Inflammatory macrophage (primary cell): ENCODE data around the gene ANKRD35.

ENCODE experiments used
- DNase-seq, 2 donors: peaks; one replicate each; pipeline ENCODE4 v3.0.0-alpha.2; 2020 to 2022

ANKRD35 gene

DNA sequence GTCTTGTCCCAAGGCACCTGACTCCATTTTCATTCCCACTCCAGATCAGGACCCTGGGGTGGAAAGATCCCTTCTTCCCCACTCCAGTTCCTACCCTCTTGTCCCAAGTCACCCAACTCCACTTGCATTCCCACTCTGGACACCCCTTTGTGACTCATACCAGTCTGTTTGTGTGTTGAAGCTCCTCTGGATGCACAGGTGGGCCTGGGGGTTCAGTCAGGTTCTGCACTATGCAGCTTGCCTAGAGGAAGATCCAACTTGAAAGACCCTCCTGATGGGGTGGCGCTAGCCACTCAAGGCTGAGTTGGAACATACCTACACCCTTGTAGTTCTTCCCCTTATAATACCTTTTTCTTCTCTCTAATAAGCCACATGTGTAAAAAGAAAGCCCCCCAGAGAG, 9.8 kb upstream of the ANKRD35 start:
- DNase-seq = no peak

DNA sequence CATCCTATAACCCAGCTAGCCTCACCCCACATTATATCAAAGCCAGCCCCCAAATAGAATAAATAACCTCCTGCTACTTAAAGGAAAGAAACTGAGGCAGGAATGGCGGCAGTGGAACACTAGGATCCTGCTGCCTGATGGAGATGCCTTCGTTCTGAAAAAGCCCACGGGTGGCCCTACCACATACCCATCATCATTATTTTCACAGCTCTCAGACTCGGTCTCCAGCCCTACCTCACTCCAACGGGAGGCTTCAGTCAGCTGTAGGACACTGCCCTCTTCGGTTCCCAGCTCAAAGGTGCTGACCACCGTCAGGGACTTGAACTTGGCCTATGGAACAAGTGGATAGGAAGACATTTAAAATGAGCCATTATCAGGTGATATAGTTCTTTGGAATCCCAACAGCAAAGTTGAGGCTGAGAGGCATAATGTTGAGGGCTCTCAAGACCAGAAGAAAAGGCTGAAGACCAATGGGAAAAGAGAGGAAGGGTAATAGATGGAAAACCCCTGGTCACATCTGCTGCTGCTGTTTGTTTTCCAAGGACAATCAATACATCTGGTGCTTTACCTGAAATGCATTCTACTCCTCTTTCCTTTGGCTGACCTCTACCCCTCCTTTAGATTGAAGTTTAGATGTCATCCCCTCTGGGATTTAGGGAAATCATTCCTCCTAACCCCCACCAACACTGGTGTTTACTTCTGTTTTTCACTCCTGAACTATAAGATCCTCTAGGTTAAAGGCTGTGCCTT, 7.8 kb upstream of the ANKRD35 start:
- DNase-seq = no peak

DNA sequence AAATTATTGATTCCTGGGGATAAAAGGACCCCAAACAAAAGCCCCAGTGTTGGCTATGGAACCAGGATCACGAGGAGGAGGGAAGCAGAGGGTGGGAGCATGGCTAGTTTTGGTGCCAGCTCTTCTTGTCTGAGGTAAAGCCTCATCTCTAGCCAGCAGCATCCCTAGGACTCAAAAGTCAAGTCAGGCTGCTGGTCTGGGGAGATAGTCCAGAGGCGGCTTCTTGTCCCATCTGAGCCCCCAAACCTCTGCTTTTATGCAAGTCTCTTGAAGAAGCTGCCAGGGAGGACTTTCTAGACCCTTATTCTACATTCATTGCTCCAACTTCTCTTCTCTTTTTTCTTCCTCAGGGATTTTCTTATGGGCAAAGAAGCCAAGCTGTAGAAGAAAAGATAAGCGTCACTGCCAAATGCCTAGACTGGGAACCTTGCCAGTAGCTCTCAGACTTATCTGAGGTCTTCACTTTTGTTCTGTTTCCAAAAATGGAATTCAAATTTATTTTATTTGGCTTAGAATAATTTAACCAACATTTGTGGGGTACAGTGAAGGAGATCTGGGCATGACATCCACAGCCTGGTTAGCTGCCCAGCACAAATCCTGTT, 6.9 kb upstream of the ANKRD35 start:
- DNase-seq = no peak

DNA sequence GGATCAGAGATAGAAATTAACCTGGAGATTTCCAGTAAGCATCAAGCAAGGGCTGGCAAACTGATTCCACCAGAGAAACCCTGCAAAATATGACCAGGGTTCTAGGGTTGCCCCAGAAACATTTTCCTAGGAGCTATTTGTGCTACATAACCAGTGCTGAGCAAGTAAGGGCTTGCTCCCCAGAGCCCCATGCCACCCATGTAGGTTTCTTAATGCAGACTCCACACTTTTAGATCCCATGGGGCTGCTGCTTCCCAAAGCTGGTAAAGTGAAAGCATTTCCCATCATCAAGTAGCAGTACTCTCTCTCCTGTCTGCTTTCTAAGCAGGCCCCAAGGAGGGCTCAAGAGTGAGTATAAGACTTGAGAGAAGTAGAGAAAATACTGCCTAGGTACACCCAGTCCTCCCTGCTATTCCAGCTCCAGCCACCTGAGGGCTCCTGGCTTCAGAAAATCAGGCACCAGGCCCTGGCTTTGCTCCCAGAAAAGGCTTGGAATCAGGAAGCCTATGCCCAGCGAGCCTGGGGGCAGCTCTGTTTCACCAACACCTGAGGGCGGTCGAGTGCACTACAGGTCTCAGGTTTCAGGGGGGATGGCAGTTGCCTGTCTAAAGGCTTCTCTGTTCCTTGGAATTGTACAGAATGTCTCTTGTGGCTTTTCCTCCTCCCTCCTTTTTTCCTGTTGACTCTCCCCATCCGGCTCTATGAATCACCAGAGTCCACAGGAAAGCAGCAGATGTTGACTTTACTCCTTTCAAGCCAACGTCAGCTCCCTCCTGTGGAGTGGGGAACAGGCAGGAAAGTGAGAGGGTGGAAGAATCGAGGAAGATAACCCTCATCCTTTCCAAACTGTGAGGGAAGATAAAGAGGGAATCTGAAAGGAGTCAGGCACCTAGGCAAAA, 6.2 kb upstream of the ANKRD35 start:
- peak; percentile 71 to 76 for DNase-seq

DNA sequence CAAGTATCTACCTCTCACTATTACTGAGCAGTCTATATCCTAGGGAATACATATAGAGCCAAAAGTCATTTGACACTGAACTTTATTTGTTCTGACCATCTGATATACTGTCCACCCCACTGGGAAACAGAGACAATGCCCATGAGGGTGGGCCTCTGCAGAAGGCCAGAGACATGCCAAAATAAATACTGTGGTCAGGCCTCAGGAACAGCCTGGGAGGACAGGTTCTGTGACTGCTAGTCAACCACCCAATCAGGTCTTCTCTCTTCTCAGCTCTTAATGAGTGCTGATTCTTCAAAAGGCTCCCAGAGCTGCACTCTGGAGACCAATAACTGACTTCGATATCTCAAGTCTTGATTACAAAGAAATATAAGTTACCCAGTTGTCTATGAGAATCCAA, 5.5 kb upstream of the ANKRD35 start:
- no peak for DNase-seq

DNA sequence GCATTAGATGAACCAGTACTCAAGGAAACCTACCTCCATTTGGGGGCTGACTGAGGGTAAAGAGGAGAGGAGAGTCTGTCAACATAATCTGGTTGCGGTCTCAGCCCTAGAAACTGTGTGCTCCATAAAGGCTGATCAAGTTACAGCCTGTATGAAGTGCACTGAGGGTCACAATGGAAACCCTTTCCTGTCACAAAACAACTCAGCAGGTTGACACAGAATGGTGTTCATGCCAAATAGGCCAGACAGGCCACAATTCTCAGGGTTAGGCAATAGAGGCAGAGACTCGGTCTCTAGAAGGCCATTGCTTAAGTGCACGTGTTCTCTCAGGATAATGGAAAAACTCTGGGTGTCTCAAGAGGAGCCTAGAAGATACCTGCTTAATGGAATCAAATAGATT, 4.1 kb upstream of the ANKRD35 start:
- DNase-seq = no peak

DNA sequence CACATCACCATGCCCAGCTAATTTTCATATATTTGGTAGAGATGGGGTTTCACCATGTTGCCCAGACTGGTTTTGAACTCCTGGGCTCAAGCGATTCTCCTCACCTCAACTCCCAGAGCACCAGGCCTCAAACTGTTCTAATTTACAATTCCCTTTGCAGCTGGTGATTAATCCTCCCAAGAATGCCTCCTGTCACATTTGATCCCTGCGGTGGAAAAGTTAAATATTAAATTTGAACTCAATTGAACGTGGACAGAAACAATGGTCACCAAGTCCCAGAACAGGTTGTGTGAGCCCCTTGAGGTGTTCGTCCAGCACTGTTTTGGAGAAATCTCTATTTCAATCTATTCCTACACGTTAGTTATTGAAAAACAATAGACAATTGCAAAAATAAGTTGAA, 2.0 kb upstream of the ANKRD35 start:
- no peak for DNase-seq

DNA sequence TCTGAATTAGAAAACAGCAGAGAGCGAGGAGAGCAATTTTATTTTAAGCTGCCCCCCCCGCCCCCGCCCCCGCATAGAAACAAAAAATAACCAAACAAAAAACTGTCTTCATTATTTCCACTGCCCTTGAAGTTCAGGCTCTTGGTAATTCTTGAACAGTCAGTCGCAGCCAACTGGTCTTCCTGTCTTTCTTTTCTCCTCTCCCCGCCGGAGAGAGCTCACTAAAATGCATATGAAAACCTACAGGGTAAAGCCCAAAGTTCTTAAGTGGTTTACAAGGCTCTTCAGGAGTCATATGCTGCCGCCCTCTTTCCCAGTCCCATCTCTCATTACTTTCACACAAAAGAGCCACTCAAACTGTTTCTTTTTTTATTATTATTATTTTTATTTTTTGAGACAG, 1.1 kb upstream of the ANKRD35 start:
- no peak for DNase-seq

DNA sequence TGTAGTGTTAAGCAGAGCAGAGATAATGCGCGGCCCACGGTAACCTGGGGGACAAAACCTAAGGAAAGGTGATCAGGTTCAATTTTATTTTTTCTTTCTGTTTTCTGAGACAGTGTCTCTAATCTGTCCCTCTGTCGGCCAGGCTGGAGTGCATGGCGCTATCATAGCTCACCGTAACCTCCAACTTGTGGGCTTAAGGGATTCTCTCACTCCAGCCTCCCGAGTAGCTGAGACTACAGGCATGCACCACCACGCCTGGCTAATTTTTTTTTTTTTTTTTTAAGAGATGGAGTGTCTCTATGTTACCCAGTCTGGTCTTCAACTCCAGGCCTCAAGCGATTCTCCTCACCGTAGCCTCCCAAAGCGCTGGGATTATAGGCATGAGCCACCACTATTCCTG, 724 bp upstream of the ANKRD35 start:
- no peak for DNase-seq

DNA sequence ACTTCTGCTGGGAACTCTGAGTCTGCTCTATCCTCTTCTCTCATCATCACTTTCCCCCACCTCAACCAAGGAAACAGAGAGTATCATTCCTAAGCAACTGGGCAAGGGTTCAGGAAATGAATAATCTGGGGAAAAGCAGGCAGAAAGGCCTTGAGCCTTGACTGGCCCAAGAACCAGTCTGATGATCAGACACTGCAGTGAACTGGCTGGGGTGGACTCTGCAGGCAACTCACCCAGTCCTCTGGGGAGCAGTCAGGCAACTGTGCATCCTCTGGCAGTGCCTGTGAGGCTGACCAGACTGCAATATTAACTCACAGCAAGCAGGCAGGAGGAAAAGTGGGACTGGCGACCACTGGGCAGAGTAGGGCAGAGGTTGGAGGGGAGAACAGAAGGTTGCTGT, 991 bp downstream of the ANKRD35 start:
- no peak for DNase-seq

DNA sequence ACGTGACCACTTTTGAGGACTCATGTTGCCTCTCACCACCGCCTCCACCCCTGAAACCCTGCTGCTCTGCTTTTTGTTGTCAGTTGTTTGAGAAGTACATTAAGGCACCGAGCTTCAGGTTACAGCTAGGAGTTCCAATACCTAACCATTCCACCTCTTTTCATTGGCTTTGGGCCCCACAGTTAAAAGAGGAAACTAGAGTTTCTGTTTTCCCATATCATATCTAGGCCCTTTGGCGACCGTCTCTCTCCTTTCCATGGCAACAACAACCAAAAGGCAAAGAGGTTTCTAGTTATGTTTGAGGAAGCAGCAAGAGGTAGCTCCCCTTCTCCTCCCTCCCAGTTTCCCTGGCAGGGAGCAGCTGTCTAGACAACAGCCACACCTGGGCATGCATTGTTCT, 5.9 kb downstream of the ANKRD35 start:
- no peak for DNase-seq

DNA sequence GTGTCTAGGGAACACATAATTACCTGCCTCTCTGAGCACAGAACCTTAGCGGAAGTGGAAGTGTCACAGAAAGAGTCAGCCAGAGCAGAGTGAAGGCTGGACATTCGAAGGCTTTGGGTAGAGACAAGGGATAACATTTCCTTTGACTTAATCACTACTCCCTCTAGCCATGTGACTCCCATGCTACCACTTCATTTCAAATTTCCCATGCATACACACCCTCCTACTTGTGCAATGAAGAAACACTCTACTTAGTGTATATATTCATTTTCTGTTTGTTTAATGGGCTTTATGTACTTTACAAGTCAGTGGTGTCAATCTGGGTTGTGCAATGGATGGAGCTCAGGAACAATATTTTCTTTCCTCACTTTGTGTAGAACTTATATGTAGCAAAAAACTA, 6.9 kb downstream of the ANKRD35 start:
- no peak for DNase-seq

DNA sequence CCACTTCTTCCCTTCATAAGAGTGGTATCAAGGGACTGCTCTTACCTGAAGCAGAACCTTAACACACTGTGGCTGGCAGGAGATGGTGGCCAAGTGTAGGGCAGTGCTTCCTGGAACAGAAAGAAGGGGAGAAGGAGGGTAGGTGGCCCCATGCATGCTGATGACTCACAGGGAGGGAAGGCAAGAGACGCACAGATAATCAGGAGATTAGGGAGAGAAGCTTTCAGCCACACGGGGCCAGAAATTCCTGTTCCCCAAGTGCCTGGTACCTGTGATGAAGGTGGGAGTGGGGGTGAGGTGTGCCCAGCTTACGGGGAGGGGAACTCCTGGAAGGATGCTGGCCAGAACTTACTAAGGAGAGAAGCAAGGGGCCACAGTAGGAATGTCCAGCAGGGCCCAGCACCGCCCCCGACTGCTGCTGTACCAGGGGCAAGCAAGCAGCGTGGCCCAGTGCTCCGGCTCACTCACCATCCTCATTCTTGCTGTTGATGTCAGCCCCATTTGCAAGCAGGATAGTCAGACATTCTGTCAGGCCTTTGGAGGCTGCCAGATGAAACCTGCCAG, 7.7 kb downstream of the ANKRD35 start:
- no peak for DNase-seq

DNA sequence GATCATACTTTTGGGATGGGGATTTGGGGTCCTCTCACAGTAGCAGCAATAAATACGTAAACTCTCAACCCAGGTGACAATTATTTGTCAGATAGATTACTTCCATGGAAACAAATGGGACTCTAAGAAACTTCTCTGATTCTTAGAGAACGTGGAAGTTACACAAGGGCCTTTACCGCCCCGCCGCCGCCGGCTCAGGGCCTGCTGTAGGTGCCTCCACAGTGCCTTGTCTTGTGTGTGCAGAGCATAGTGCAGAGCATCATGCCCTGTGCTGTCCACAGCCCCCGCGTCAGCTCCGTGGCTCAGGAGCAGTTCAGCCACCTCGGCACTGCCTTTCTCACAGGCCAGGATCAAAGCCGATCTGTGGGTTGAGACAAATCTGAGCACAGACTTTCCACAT, 11.0 kb downstream of the ANKRD35 start:
- peak in 1 of 2 donors; percentile 19 for DNase-seq

DNA sequence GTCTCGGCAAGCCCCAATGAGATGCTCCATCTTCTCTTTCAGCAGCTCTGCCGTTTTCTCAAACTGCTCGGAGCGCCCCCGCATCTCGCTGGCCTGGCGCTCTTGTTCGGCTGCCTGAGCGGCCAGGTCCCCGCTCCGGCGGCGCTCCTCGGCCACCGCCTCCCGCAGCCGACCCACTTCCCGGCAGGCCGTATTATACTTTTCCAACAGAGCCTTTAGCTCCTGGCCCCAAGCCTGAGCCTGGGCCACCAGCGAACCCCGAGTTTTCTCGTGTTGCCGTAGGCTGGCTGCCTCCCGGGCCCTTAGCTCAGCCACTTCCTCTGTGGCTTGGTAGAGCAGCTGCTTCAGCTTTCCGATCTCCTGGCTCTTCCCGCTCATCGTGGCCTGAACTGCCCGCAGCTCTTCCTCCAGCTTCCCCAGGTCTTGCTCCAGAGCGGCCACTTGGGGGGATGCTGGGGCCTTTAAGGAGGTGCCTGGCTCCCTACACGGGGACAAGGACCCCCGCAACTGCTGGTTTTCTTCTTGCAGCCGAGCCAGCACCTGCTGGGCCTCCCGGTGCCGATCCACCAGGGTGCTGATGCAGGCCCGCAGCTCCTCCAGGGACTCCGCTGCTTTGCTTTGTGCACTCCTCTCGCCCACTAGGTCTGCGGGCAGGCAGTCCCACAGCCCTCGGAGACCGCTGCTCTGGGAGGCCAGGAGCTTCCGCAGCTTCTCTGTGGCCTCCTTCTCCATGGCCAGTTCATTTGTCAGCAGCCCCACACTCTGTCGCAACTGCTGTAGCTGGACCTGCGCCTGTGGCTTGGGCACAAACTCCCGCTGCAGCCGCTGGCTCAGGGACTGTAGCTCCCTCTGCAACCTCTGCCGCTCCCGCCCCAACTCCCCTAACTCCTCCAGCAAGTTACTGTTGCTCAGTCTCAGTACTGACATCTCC, 13.4 kb downstream of the ANKRD35 start:
- peak; percentile 58 to 74 for DNase-seq

DNA sequence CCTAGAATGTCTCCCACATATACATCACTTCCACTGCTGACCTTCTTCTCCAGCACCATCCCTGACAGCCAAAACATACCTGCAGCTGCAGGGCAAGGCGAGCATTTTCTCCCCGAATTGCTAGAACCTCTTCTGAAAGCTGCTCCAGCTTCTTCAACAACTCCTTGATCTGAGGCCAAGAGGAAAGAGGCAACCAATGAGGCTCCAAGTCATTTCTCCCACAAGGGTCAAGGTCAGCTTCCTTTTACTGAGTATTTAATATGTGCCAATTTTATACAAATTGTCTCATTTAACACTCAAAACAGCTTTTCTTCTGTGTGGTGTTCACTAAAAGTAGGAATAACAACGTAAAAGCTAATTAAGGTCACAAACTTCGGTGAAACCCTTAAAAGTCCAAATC, 17.4 kb downstream of the ANKRD35 start:
- DNase-seq = no peak

DNA sequence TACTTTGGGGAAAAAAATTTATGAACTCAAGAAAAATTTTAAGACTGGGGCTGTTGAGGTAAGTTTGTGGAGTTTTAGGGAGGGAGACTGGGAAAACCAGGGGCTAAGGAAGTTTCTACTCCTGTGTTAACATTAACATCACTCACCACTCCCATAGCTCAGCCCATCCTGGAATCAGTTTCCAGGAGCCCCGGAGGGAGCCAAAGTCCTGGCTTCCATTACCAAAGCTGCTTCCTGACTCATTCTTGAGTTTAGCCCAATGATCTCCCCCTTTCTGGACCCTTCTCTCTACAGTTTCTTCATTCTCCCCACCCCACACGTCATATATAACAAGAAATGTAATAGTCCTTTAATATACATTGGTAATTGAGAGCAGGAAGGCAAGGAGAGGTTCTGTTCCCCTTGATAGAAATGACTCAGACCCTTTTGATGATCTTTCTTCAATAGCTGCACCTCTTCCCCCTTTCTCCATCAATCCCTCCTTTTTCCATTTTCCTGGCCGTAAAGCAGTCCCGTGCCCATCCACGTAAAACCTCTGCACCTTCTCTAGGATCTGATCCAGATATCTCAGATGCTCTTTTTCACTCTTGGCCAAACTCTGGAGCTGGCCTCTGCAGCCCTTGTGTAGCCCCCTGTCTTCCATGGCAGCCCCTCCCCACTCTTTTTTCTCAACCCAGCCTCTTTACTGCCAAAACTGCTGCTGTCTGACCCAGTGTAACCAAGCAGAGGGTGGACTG, 22.2 kb downstream of the ANKRD35 start:
- no peak for DNase-seq

DNA sequence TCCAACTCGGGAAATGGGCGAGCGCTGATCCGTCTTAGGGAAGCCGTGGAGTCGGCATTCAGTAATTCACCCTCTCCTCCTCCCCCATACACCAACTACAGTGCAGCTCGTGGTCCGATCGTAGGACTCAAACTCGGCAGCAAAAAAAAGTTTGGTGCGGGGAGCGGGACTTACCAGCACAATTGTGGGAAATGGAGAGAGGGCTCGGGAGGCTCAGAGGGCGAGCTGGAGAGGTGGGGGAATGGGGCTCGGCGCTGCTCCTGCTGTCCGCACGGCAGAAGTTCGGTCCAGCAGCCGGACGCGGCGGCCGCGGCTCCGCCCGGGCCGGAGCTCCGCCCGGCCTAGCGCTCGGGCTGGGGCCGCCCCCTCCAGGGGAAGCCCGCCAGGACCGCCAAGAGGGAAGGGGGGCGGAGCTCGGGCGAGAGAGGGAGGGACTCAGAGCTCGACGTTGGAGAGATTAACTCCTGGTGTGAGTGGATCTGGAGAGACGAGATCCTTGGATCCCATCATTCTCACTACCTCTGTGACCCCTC, 26.1 kb downstream of the ANKRD35 start:
- peak; percentile 81 to 87 for DNase-seq

DNA sequence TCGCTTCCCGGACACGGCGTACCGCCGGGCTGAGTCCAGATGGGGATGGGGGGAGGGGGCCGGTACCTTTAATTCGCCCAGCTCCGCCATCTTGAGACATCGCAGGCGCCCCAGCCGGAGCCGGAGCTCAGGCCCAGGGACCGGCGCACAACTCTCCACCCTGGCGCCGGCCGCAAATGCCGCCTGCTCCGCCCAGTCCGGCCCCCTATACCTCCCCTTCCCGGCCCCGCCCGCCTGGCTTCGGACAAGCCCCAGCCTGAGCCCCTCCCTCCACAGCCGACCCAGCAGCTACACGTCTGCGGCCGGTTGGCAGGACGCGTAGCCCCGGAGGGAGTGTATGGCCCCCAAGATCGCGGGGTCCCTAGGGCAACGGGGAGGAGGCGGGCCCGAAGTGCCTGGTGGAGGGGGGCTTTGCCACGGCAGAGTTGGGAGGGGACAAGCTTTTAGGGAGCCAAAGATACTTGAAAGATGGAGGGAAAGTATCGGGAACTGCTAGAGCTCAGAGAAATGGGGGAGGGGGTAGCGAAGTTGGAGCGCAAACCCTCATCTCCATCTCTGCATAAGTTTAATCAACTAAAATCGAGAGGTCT, 26.7 kb downstream of the ANKRD35 start, which contains the start of gene PIAS3:
Gene PIAS3 (minus strand): TSS at position 181 of the 590 bp plus-strand sequence. CDS start 91 bp downstream, at position 90.
- peak; percentile 90 to 93 for DNase-seq

DNA sequence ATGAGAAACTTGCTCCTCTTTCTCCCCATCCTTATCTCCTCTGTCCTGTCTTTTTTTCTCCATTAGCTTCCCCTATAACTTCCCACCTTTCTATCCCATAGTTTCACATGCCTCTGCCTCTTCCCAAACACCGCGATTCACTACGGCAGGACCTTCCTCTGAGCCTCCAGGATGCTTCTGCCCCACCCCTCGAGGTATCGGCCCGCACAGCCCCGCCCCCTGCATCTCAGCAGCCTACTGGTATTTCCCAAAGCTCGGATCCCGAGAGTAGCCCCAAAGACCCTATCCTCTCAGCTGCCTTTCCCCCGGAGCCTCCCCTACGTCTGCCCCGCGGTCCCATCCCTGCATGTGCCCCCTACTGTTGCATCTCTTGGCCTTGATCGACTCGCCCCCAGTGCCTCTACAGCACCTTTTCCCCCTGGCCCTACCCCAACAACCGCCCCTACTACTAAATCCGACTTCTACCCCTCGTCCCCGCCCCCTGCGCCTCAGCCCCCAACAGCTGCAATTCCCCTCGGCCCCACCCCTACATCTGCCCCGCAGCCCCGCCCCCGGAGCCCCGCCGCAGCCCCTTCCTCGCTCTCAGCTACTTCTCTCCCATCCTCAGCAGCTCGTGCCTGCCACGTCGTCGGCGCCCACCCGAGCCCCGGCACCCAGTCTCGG, 27.3 kb downstream of the ANKRD35 start:
- DNase-seq = peak in 1 of 2 donors; percentile 40
